ENCODE data around the gene CDIP1.

DNA sequence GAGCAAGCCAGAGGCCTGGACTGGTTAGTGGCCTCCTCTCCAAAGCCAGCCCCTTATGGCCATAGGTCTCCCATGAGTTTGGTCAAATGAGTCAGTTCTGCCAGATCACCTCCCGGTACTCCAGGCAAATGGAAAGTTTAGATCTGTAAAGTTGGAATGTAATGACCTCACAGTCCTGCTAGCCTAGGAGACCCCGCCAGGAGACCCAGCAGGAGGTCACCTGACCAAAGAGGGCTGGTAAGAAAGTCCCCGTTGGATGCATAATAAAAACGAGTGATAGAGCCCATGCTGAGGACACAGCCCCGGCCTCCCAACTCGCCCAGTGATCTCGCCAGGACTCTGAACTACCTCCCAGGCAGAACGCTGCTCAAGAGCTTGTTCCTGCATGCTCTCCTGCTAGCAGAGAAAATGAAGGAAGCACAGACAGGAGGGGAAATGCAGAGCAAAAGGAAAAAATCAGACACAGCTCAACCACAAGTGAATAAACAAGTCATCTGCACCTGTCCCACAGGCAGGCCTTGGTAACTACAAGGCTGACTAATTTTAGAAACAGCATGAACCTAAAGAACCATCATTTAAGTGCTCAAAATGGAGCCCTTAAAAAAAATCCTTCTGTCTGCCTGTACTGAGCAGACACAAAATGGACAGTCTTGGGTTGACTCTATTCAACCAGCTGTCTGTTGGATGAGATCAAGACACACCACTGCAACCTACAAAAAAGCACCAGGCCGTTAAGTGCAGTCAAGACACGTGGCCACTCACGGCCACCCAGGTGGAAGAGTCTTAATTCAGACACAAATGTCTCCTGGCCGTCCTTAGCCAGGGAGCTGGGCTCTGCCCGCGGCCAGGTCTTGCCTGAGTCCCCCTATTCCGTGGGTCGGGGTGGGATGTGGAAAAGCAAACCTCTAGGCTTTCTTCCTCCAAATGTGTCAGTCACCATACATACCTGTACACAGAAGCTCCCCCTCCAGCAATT is 9.2 kb downstream of the CDIP1 start:
- no peak for TF ChIP-seq ZNF274 (IDR thresholded peaks at IDR 0.05; ENCODE audit: low read depth, low read length)
- no peak for TF ChIP-seq YY1 (IDR thresholded peaks at IDR 0.05; ENCODE audit: insufficient read depth, insufficient read length)
- TF ChIP-seq SUZ12 (IDR thresholded peaks at IDR 0.05; ENCODE audit: extremely low read depth, insufficient read depth, insufficient read length), result no peak
